B cell (primary cell): Measurements from ENCODE around the gene TAX1BP1.

Experiments used
- CTCF ChIP-seq: fragments of 200-600 bp; IDR thresholded peaks from one replicate; pipeline ENCODE4 v1.8.0; 2022; ENCODE audit warnings: antibody characterized with exemption, mild to moderate bottlenecking
- EZH2 ChIP-seq: IDR thresholded peaks from 2 replicates; pipeline ENCODE4 v1.6.1; 2012; ENCODE audit warnings: borderline replicate concordance, low read depth, mild to moderate bottlenecking, moderate library complexity, low read length; ENCODE audit not compliant: insufficient read depth, poor library complexity, severe bottlenecking

- TF ChIP-seq CTCF (no peak), EZH2 (no peak)
These were observed 123.9 kb downstream of the TAX1BP1 start for GRCh38 chr7:27863880-27864279.
